Pancreas (tissue), 10 donors: ENCODE data around the gene A1BG. TPM values are rescaled to one million over a fixed set of nuclear protein-coding genes. Genes with fewer than 3 reads are reported as not detected.
"Not testable (repeated sequence)": the region's sequence is repeated elsewhere in the genome, so short reads cannot be mapped to it uniquely, and the experiment has no call there.

Experiments
- ATAC-seq, 4 donors: fragments of 200-7000 bp; cut with Tn5 transposase; one replicate each; pipeline versions ENCODE4 v1.8.0 to v1.9.1; 2020; ENCODE audit warnings: mild to moderate bottlenecking in 4 of 4, moderate library complexity in 4 of 4
- DNase-seq, 6 donors: peaks; one replicate each; pipeline ENCODE4 v3.0.0-alpha.2; 2020
- FAIRE-seq: peaks from 2 replicates; lab custom pipeline; 2012; peaks lifted over from hg19 to GRCh38; lab: Jason Lieb, UNC
- H3K27ac ChIP-seq, 4 donors: fragments of 200-600 bp; sonication (generic); 1 replicate in 3 of 4; 2 replicates in 1 of 4; pipeline versions ENCODE4 v1.5.0 to v1.8.0; 2020
- H3K27me3 ChIP-seq, 4 donors: fragments of 200-600 bp; one replicate each; pipeline ENCODE4 v1.8.0; 2021
- H3K36me3 ChIP-seq, 3 donors: fragments of 200-600 bp; sonication (generic) in 1 of 3; one replicate each; pipeline versions ENCODE4 v1.5.0 to v1.8.0; 2020 to 2021
- H3K4me1 ChIP-seq, 3 donors: fragments of 200-600 bp; one replicate each; pipeline ENCODE4 v1.8.0; 2021
- H3K4me3 ChIP-seq, 4 donors: fragments of 200-600 bp; sonication (generic) in 2 of 4; one replicate each; pipeline versions ENCODE4 v1.5.0 to v1.8.0; 2020 to 2021
- H3K9me3 ChIP-seq, 4 donors: fragments of 200-600 bp; one replicate each; pipeline ENCODE4 v1.8.0; 2021
- WGBS, 2 donors: extraction: QIAGEN DNeasy Blood & Tissue Kit; methylation state at CpG; one replicate each; pipeline ENCODE4 v1.1.7; 2013; 5-methylcytosine and 5-hydroxymethylcytosine counted together
- intact Hi-C, 3 donors: fragments of 100-400 bp; cut with DNase I; formaldehyde crosslinking; loops; one replicate each; pipeline versions ENCODE4 v1.11.1 to v1.14.2; 2022
- polyA plus RNA-seq, 2 donors: library from polyadenylated mRNA; stranded (reverse); fragments of 200-250 nt; gene quantifications; one replicate each; pipeline ENCODE4 v1.2.3, GENCODE V29; 2013
- total RNA-seq, 6 donors: library from RNA; stranded (reverse); fragmentation: NEBNext Ultra II Directional in 4 of 6; extraction: Animal tissue kit (Norgen Biotek cat#: 25700) in 4 of 6; gene quantifications; one replicate each; pipeline versions ENCODE4 v1.2.1 to v1.2.4, GENCODE V29; 2021 to 2023
- TF ChIP-seq, protein P1 (sequence below), 4 donors: fragments of 200-600 bp; sonication (generic) in 3 of 4; IDR thresholded peaks; one replicate each; pipeline versions ENCODE4 v1.5.0 to v1.8.0; 2021; ENCODE audit warnings: antibody characterized with exemption in 4 of 4
- donor health status: healthy with polysubstance abuse.
- donor health status: DM: no; HTN: no; CAD: no; lungs with moderate emphysema.
- donor health status: DM: no; HTN: no; CAD: no.
- donor health status: control.
- donor health status: control.
- donor health status: Bipolar disorder and iron deficiency.
- donor health status: DM: yes; HTN: yes; CAD: no.
- donor health status: DM: no; HTN: no; CAD: no.
- donor health status: DM: no; HTN: no; CAD: no.
- donor health status: DM: yes; HTN: yes; CAD: no.

Gene A1BG
- total and polyA plus RNA-seq, 8 donors, result 3.3 to 49.0 (median 6.5) TPM

GRCh38 chr19:58350871-58351557 is 2.3 kb downstream of the A1BG start:
- no peaks in the 10 kb centered on the region for H3K9me3 ChIP-seq
- H3K27ac ChIP-seq, result no peak overlapping the region
- H3K27me3 ChIP-seq, result peaks cover 0 to 13% (median 2%) of the 10 kb centered on the region in 4 donors
- no peaks in the 10 kb centered on the region for H3K4me1 ChIP-seq
- no peaks in the 10 kb centered on the region for H3K36me3 ChIP-seq
- ATAC-seq (no peak), FAIRE-seq (no peak), DNase-seq (no peak)
- intact Hi-C loops, result no loop called here
- TF ChIP-seq, protein P1, sequence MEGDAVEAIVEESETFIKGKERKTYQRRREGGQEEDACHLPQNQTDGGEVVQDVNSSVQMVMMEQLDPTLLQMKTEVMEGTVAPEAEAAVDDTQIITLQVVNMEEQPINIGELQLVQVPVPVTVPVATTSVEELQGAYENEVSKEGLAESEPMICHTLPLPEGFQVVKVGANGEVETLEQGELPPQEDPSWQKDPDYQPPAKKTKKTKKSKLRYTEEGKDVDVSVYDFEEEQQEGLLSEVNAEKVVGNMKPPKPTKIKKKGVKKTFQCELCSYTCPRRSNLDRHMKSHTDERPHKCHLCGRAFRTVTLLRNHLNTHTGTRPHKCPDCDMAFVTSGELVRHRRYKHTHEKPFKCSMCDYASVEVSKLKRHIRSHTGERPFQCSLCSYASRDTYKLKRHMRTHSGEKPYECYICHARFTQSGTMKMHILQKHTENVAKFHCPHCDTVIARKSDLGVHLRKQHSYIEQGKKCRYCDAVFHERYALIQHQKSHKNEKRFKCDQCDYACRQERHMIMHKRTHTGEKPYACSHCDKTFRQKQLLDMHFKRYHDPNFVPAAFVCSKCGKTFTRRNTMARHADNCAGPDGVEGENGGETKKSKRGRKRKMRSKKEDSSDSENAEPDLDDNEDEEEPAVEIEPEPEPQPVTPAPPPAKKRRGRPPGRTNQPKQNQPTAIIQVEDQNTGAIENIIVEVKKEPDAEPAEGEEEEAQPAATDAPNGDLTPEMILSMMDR (IDR thresholded peaks at IDR 0.05), result no peak
- 56 to 74% methylated on average over 34 of the region's 34 CpGs for WGBS, 2 donors
- no peak overlapping the region for H3K4me3 ChIP-seq

GRCh38 chr19:58350001-58350861 is 3.1 kb downstream of the A1BG start:
- TF ChIP-seq, protein P1 (IDR thresholded peaks at IDR 0.05), result no peak
- no peak for FAIRE-seq
- Histone ChIP-seq H3K4me3 (peak overlapping the region in 1 of 4 donors; percentile 14), H3K9me3 (no peaks in the 10 kb centered on the region), H3K27ac (no peak overlapping the region), H3K36me3 (no peaks in the 10 kb centered on the region), H3K27me3 (peaks cover 0 to 13% (median 0%) of the 10 kb centered on the region in 4 donors), H3K4me1 (no peaks in the 10 kb centered on the region)
- ATAC-seq, result peak in 1 of 4 donors; percentile 5
- WGBS, 2 donors, result 22 to 51% methylated on average over 82 to 84 of the region's 84 CpGs
- no peak for DNase-seq
- intact Hi-C loops, result no loop called here

DNA sequence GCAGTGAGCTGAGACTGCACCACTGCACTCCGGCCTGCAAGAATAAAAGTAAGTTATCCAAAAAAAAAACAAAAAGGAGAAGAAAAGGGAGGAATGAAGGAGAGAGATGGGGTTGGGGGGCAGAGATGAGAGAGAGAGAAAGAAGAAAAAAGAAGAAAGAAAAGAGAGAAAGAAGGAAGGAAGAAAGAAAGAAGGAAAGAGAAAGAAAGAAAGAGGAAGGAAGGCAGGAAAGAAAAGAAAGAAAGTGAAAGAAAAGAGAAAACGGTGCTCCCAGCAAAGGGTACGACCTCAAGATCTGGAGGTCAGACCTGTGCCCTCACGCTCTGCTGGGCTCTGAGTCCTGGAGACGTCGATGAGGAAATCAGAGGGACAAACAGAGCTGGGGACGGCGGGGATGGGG is 3.7 kb downstream of the A1BG start:
- Histone ChIP-seq H3K27me3 (peaks cover 0 to 13% (median 0%) of the 10 kb centered on the region in 4 donors), H3K27ac (no peak overlapping the region), H3K9me3 (no peaks in the 10 kb centered on the region), H3K36me3 (no peaks in the 10 kb centered on the region), H3K4me3 (no peak overlapping the region), H3K4me1 (no peaks in the 10 kb centered on the region)
- WGBS, 2 donors, result 44 to 63% methylated on average over 8 of the region's 8 CpGs
- intact Hi-C loops, result no loop called here
- TF ChIP-seq, protein P1 (IDR thresholded peaks at IDR 0.05), result no peak
- no peak for FAIRE-seq
- DNase-seq, result no peak
- ATAC-seq, result no peak

- intact Hi-C loops, H3K9me3 ChIP-seq, ATAC-seq, DNase-seq, H3K27ac ChIP-seq, H3K36me3 ChIP-seq, FAIRE-seq, H3K4me1 ChIP-seq: not testable (repeated sequence)
- 9 to 21% methylated on average over 12 of the region's 12 CpGs for WGBS, 2 donors
- H3K27me3 ChIP-seq, result peaks cover 0 to 13% (median 0%) of the 10 kb centered on the region in 4 donors
- H3K4me3 ChIP-seq, result peak overlapping the region in 3 of 4 donors; percentile 39 to 49 (median 41)
Measured at GRCh38 chr19:58348080-58348479, 5.2 kb downstream of the A1BG start.
